Erythroblast (primary cell): ENCODE results near the gene MACC1.
"Not testable (repeated sequence)": the region's sequence is repeated elsewhere in the genome, so short reads cannot be mapped to it uniquely, and the experiment has no call there.

Experiments
- DNase-seq, 2 experiments: peaks; one replicate each; lab custom pipeline; 2025; lab: John Stamatoyannopoulos, UW
- GATA1 ChIP-seq: IDR thresholded peaks from 2 replicates; pipeline ENCODE4 v1.6.1; 2011; ENCODE audit warnings: low read depth, mild to moderate bottlenecking, control low read depth, low read length, moderate library complexity
- POLR2A ChIP-seq: IDR thresholded peaks from 2 replicates; pipeline ENCODE4 v1.6.1; 2011; ENCODE audit warnings: mild to moderate bottlenecking, low read length

The MACC1 gene

GRCh38 chr7:20190560-20191390 is 26.4 kb downstream of the MACC1 start:
- no peak for DNase-seq
- no peak for TF ChIP-seq GATA1
- no peak for TF ChIP-seq POLR2A

- no peak for TF ChIP-seq GATA1
- no peak for TF ChIP-seq POLR2A
- no peak for DNase-seq
Observed at GRCh38 chr7:20189852-20190251, 27.3 kb downstream of the MACC1 start.

GRCh38 chr7:20188567-20188966 is 28.6 kb downstream of the MACC1 start:
- peak in 1 of 2 experiments; percentile 4 for DNase-seq
- TF ChIP-seq POLR2A (no peak), GATA1 (no peak)

DNA sequence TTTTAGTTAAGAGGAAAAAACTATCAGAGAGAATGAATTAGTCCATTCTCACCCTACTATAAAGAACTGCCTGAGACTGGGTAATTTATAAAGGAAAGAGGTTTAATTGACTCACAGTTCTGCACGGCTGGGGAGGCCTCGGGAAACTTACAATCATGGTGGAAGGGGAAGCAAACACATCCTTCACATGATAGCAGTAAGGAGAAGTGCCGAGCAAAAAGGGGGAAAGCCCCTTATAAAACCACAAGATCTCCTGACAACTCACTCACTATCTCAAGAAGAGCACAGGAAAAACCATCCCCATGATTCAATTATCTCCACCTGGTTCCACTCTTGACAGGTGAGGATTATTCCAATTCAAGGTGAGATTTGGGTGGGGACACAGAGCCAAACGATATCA is 29.3 kb downstream of the MACC1 start:
- not testable (repeated sequence) for DNase-seq

GRCh38 chr7:20185988-20186387 is 31.2 kb downstream of the MACC1 start:
- TF ChIP-seq GATA1 (no peak), POLR2A (no peak)
- no peak for DNase-seq

- TF ChIP-seq GATA1 (no peak), POLR2A (no peak)
Observed at GRCh38 chr7:20183086-20183485, 34.1 kb downstream of the MACC1 start.

DNA sequence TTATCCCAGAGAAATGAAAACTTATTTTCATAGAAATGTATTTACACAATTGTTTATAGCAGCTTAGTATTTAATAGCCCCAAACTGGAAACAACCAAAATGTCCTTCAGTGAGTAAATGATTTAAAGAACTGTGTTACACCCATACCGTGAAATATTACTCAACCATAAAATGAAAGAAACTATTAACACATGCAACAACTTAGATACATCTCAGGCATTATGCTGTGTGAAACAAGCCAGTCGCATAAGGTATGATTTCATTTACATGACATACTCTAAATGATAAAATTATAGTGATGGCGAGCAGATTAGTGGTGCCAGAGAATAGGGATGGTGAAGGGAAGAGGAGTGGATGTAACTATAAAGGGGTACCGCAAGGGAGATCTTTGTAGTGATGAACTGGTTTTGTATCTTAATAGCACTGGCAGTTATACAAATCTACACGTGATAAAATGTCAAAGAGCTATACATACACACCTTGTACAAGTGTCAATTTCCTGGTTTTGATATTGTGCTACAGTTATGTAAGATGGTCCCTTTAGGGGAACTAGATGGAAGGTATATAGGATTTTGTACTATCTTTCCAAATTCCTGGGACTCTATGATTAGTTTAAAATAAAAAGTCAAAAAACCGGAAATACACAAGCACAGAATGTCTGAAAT is 40.5 kb downstream of the MACC1 start:
- DNase-seq: no peak

More at GRCh38 chr7:20183086-20183485, 34.1 kb downstream of the MACC1 start:
- DNase-seq: no peak

DNA sequence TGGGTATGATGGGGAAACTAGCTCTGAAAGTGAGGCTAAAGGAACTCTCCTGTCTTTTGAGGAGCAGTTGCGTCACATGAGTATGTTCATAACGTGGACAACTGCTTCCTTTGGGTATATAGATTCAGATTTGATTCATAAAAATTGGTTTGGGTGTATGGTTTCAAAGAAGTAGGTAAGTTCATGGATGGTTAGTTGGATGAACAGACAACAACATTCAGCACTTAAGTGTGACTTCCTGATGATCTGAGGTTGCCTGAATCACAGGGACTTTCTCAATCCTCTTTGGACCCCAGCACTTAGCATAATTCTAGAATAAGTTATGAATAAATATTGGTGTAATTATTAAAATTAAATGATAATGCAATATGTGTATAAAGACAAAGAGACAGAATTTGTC is 43.4 kb downstream of the MACC1 start:
- TF ChIP-seq POLR2A (no peak), GATA1 (no peak)
- no peak for DNase-seq

More for the DNA sequence above, 40.5 kb downstream of the MACC1 start:
- TF ChIP-seq GATA1 (no peak), POLR2A (no peak)

- TF ChIP-seq GATA1 (no peak), POLR2A (no peak)
- DNase-seq: peak; percentile 26 to 62
Observed at GRCh38 chr7:20172736-20173334, 44.3 kb downstream of the MACC1 start.

GRCh38 chr7:20170633-20171032 is 46.6 kb downstream of the MACC1 start:
- no peak for DNase-seq
- TF ChIP-seq GATA1 (no peak), POLR2A (no peak)

DNA sequence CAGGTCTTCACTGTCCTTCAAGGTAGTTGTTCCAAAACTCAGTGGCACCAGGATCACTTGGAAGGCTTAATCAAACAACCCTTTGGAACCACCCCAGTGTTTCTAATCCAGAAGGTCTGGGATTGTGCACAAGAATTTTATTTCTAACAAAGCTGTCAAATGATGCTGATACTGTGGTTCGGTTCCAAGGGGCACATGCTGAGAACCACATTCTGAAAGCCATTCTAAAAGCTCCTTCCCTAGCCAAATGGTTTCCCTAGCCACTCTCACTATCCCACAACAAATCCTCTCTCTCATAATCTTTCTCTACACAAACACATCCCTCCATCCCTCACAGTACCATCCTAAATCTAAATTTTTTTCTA is 52.1 kb downstream of the MACC1 start:
- no peak for TF ChIP-seq GATA1
- TF ChIP-seq POLR2A: no peak
- DNase-seq: no peak

- TF ChIP-seq POLR2A: no peak
- TF ChIP-seq GATA1: no peak
- no peak for DNase-seq
Observed at GRCh38 chr7:20164425-20165145, 52.6 kb downstream of the MACC1 start.

DNA sequence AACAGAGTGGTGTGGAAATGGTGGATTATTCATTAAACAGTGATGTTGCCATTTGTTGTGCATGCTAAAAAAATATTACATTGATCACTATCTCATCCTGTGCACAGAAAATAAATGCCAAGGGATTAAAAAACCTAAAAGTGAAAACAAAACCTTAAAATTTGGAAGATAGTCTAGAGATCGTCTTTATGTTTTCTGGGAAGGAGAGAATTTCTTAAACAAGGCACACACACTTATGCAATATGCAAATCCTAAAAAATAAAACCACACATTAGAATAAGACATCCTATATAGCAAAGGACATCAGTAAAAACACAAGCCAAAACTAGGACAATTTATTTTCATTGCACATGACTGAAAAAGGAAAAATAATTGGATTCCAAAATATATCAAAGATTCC is 54.5 kb downstream of the MACC1 start:
- DNase-seq: no peak
- TF ChIP-seq GATA1 (no peak), POLR2A (no peak)

- no peak for TF ChIP-seq GATA1
- no peak for TF ChIP-seq POLR2A
- no peak for DNase-seq
Observed at GRCh38 chr7:20159226-20159747, 57.9 kb downstream of the MACC1 start.
